Gastroesophageal sphincter (tissue), 3 donors: ENCODE results near the gene NCOA5.

ENCODE experiments used
- POLR2AphosphoS5 ChIP-seq: sonication (generic); formaldehyde crosslinking; IDR thresholded peaks from one replicate; pipeline ENCODE4 v1.6.1; 2017; ENCODE audit warnings: antibody characterized with exemption
- TF ChIP-seq, protein P1 (sequence below), 4 experiments: fragments of 200-600 bp in 2 of 4; fragments of 450-650 bp in 2 of 4; sonication (generic) in 1 of 4; IDR thresholded peaks; one replicate each; pipeline ENCODE4 v1.5.1; 2017 to 2019; ENCODE audit warnings: antibody characterized with exemption in 4 of 4, mild to moderate bottlenecking in 2 of 4, moderate library complexity in 2 of 4

DNA sequence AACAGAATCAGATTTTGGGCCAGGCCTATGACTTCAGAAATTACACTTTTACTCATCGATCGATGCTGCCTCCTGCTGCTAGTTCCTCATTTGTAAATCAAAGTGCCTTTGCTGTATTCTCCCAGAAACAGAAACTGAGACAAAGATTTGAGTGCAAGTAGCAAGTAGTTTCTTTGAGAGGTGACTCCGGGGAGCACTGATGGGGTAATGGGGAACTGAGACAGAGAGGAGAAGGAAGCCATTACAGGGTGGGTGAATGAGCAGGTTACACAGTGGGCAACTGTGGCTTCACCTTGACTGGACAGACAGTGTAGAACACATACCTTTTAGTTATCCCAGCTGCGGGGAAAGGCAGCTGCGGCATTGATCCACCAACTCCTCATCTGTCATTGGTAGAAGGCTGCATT, 18.7 kb upstream of the NCOA5 start:
- TF ChIP-seq, protein P1, sequence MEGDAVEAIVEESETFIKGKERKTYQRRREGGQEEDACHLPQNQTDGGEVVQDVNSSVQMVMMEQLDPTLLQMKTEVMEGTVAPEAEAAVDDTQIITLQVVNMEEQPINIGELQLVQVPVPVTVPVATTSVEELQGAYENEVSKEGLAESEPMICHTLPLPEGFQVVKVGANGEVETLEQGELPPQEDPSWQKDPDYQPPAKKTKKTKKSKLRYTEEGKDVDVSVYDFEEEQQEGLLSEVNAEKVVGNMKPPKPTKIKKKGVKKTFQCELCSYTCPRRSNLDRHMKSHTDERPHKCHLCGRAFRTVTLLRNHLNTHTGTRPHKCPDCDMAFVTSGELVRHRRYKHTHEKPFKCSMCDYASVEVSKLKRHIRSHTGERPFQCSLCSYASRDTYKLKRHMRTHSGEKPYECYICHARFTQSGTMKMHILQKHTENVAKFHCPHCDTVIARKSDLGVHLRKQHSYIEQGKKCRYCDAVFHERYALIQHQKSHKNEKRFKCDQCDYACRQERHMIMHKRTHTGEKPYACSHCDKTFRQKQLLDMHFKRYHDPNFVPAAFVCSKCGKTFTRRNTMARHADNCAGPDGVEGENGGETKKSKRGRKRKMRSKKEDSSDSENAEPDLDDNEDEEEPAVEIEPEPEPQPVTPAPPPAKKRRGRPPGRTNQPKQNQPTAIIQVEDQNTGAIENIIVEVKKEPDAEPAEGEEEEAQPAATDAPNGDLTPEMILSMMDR (IDR thresholded peaks at IDR 0.05): no peak
- TF ChIP-seq POLR2AphosphoS5: no peak
